Stimulated activated CD8-positive, alpha-beta memory T cell treated with anti-CD3 and anti-CD28 coated beads, Interleukin-12 subunit alpha, Interleukin-12 subunit beta, amount 100 ng/mL, for 4 hours (primary cell): ENCODE results near the gene MKNK2.
"Not testable (repeated sequence)": the region's sequence is repeated elsewhere in the genome, so short reads cannot be mapped to it uniquely, and the experiment has no call there.

Experiments used
- DNase-seq: peaks from one replicate; pipeline ENCODE4 v3.0.0-alpha.2; 2020; ENCODE audit warnings: low read depth

MKNK2 gene

DNA sequence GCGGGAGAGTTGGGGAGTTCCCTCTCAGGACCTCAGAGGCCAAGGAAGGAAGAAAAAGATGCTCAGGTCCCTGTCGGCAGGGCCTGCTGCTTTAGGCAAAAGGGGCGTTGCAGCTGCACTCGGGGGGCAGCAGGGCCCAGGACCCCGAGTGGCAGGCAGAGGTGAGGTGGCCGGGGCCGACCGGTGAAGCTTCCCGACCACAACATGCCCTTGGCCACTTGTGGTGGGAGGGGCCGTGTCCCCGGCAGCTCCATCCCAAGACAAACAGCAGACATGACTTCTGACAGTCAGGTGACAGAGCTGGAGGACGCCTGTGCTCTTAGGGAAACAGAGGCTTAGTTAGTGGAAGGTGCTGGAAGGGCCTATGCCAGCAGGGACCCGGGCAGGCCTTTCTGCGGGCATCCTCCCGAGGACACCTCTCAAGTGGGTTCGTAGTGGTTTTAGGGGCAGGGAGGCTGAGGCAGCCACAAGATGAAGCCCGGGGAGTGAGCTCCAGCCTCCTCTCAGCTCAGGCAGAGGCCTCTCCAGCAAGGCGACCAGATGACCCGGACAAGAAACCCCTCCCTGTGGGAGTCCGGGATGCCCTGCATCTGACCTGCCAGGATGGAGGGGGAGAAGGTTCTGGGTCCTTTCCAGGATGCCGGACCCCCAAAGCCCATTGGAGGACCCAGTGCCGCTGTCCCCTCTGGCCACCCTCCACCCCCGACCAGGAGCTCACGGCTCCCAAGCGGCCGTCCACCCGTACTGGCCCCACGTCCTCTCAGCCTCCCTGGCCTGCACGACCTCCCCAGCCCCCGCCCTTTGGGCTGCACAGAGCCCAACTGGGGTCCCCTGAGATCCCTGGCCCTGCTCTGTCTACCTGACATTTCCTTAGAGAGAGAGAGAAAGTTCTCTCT is 59.8 kb downstream of the MKNK2 start:
- DNase-seq = no peak

DNA sequence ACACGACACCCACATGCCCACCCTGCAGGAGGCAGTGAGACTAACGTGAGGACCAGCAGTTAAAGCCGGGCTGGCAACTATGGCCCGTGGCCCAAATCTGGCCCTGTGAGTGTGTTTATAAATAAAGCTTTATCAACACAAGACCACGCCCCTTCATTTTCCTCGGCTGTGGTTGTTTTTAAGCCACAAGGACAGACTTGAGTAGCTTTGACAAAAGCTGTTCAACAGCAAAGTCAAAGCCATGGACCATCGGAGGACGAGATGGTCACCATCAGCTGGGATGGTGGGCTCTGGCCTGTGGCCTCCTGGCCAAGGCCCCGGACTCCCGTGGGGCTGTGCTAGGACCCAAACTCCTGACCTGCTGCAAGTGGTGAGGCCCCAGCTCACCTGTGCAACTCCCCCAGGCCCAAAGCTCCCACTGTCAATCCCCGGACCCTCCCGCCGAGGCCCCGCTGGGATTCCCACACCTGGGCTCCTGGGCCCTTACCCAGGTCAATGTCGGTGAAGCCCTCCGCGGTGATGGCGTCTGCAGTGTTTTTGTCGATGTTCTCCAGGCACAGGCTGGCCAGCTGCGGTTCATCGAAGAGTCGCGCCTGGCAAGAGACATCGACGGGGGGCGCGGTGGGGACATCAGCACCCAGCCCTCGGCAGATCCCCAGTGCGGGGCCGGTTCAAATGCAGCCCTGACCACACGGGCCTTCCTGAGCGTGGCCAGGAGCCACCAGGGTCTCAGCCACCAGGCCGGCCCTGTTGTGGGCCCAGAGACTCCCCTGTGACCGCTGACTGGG is 60.6 kb downstream of the MKNK2 start:
- no peak for DNase-seq

DNA sequence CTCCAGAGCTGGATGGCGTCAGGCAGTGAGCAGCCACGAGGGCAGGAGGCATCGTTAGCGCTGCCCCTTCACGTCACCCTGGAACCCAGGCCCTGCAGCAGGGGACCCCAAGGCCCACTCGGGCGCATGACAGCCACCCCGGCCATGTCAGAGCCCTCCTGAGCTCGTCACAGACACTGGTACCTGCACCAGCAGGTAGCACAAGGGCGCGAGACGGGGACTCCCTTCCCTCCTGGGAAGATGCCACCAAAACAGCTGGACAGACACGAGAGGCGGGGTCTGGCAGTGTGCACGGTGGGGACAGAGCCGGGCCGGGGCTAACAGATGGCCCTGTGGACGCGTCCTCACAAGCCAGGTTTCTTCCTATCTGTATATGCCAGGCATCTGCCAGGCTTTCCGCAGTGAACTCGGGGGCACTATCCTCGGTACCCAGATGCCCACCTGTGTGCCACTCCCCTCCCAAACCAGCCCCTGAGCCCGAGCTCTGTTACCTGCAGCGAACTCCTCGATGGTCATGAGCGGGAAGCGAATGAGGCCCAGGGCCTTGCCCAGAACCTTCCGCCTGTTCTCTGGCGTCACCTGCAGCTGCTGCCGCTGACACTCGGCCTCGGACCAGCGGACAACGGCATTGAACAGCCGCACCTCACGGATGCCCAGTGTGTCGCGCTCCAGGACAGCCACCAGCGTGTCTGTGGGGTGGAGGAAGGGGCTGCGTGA is 61.4 kb downstream of the MKNK2 start:
- DNase-seq = no peak

DNA sequence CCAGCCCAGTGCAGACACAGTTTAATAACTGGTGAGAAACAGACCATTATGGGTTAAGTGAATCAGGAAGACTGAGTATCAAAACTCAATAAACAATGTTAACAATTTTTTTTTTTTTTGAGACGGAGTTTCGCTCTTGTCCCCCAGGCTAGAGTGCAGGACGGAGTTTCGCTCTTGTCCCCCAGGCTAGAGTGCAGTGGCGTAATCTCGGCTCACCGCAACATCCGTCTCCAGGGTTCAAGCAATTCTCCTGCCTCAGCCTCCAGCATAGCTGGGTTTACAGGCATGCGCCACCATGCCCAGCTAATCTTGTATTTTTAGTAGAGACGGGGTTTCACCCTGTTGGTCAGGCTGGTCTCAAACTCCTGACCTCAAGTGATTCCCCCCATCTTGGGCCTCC is 62.6 kb downstream of the MKNK2 start:
- DNase-seq = not testable (repeated sequence)
